Posterior vena cava (tissue), 2 donors: ENCODE measurements around the gene CHCT1. TPM values are rescaled to one million over a fixed set of nuclear protein-coding genes. Genes with fewer than 3 reads are reported as not detected.
"Not testable (repeated sequence)": the region's sequence is repeated elsewhere in the genome, so short reads cannot be mapped to it uniquely, and the experiment has no call there.

Experiments
- DNase-seq: peaks from one replicate; pipeline ENCODE4 v3.0.0-alpha.2; 2020; ENCODE audit warnings: low spot score
- intact Hi-C, 2 donors: fragments of 100-400 bp; cut with DNase I; formaldehyde crosslinking; loops; one replicate each; pipeline versions ENCODE4 v1.14.1 to v1.14.2; 2022 to 2023
- long read RNA-seq, 2 donors: library from polyadenylated mRNA; unstranded; transcript quantifications; one replicate each; pipeline ENCODE4 v2.0.0, GENCODE V29; 2020 to 2021
- total RNA-seq, 2 donors: library from RNA; stranded (reverse); fragmentation: NEBNext Ultra II Directional; extraction: Animal tissue kit (Norgen Biotek cat#: 25700); gene quantifications; one replicate each; pipeline ENCODE4 v1.2.1, GENCODE V29; 2021
- donor health status: DM: yes; HTN: yes; CAD: no.
- donor health status: DM: yes; HTN: yes; CAD: no.

The CHCT1 gene
- total RNA-seq = not detected
- long read RNA-seq, donor 1 = 0 reads
- long read RNA-seq, donor 2 = 0 reads

DNA sequence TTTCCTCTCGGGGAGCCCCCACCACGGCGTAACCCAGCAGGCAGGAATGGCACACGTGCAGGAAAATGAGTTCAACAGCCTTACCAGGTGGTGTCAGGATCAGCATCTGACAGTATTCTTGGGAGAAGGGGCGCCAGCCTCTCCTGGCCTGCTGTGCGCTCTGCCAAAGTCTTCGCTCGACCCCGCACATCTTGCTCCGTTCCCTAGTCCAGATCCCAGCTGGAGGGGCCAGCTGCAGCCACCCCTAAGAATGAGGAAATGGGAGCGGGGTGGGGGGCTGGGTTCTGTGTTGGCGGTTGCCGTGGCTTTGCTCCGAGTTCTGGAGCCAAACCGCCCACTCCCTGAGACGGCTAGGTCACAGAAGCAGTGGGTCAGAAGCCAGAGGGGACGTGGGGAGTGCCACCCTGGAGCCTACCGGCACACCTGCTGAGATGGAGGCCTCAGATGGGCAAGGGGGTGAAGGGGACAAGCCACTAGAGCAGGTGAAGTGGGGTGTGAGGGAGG lies at the start of gene CHCT1:
Gene CHCT1, plus strand, starts transcription at position 328 of the 504 bp plus-strand sequence. Its CDS starts 104 bp downstream, at position 432.
- intact Hi-C loops = no loop called here

DNA sequence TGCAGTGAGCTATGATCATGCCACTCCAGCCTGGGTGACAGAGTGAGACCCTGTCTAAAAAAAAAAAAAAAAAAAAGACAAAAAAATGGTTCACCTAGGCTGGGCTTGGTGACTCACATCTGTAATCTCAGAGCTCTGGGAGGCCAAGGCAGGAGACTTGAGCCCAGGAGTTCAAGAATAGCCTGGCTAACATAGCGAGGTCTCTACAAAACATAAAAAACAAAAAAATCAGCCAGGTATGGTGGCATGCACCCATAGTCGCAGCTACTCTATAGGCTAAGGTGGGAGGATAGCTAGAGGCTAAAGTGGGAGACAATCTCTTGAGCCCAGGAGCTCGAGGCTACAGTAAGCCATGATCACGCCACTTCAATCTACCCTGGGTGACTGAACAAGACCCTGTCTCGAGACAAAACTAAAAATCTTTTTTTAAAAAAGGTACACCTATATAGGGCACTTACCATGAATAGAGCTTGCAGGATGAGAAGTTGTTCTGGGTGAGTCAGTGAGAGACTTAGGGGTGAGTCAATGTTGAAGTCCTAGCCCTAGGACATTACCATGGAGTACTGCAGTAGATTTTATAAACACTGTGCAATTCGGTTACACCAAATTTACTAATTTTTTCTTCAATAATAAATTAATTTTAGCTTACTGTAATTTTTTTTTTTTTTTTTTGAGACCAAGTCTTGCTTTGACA lies 49.4 kb upstream of the CHCT1 start:
- intact Hi-C loops = no loop called here
- no peak for DNase-seq

More for the DNA sequence above, at the start of gene CHCT1:
- no peak for DNase-seq

DNA sequence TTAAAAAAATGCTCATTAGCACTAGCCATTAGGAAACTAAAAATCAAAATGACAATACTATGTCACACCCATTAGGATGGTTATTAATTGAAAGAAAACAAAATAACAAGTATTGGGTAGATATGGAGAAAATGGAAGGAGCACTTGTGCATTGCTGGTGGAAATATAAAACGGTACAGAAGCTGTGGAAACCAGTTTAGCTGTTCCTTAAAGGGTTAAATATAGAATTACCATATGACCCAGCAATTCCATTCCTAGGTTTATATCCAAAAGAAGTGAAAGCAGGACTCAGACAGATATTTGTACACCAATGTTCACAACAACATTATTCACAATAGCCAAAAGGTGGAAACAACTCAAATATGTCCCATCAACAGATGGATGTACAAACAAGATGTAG lies 44.1 kb upstream of the CHCT1 start:
- intact Hi-C loops, DNase-seq: not testable (repeated sequence)

DNA sequence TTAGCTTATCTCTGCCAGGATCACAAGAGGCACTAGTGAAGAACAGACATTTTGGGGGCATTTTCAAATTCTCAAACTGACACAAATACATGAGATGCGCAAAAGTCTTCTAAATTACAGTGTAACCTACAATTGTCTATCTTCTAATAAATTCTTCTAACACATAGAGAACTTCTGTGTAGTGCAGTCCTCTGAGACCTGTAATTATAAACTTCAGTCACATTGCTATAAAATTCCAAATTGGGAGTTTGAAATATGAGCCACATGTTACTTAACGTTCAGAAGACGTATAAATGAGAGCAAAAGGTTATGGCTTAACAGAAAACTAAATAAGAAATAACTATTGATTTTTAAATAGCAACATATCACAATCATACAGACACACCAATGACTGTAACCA lies 42.8 kb upstream of the CHCT1 start:
- intact Hi-C loops, DNase-seq: not testable (repeated sequence)

DNA sequence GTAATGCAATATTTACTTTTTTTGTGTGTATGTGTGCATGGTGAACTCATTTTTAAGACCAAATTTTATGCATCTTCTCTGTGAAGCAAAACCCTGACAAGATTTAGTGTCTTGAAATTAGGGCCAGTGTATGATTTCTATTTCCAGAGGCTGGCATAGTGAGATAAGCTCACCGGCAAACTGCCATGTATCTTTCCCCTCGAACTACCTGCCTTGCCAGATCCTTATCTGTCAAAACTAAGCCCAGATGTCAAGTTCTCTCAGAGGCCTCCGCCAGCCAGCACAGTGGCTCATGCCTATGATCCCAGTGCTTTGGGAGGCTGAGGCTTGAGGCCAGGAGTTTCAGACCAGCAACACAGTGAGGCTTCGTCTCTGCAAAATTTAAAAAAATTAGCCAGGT lies 40.3 kb upstream of the CHCT1 start:
- intact Hi-C loops = no loop called here
- DNase-seq = no peak

DNA sequence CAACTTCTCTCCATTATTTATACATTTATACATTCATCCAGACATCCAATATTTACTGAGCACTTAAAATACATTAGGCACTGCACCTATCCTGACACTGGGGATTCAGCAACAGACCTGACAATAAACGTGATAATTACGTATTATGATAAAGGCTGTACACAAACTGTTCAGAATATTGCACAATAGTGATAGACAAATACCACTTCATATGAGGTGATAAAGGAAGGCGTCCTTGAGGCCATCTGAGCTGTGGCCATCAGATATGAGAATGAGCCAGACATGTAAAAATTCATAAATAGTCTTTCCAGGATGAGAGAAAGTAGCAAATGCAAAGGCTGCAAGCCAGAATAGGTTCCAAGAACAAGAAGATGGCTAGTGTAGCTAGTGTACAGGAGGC lies 38.9 kb upstream of the CHCT1 start:
- intact Hi-C loops = no loop called here
- DNase-seq = no peak

DNA sequence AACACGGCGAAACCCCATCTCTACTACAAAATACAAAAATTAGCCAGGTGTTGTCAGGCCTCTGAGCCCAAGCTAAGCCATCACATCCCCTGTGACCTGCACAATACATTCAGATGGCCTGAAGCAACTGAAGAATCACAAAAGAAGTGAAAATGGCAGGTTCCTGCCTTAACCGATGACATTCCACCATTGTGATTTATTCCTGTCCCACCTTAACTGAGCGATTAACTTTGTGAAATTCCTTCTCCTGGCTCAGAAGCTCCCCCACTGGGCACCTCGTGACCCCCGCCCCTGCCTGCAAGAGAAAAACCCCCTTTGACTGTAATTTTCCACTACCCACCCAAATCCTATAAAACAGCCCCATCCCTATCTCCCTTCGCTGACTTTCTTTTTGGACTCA lies 37.4 kb upstream of the CHCT1 start:
- DNase-seq, intact Hi-C loops: not testable (repeated sequence)

DNA sequence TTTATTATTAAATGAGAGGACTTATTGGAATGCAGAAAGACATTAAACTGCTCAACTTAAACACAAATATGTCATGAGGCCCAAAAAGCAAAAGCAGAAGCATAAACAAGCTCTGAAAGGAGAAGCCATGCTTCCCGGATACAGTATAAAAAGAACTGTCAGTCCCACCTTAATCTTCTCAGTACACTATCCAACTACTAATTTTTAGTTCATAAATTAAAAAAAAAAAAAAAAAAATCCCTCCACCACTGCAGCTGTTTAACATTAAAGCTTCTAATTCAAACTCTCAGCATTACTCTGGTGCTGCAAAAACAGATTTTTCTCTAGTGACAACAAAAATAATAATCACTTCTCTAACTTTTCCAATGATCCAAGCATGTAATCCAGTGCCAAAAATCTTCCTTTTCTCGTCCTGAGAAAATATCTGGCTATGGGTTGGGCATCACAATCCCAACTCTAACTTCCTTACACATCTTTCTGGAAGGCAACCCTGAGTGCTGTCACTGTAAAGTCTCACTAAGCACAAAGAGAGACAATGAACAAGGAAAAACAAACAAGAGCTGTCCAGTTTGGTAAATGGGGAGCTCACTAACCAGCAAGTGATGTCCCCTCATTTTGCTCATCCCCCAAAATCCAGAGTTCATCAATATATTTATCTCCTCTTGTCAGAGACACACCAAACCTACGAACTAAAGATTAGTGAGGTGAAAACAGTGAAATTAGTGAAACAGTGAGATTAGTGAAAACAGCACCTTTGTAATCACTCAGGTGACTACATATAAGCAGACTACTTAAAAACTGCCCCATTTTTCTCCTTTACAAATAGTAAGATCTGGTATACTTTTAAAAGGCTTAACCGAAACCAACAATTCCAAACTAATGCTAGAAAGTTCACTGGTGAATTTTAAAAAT lies 35.9 kb upstream of the CHCT1 start:
- intact Hi-C loops = no loop called here
- no peak for DNase-seq

DNA sequence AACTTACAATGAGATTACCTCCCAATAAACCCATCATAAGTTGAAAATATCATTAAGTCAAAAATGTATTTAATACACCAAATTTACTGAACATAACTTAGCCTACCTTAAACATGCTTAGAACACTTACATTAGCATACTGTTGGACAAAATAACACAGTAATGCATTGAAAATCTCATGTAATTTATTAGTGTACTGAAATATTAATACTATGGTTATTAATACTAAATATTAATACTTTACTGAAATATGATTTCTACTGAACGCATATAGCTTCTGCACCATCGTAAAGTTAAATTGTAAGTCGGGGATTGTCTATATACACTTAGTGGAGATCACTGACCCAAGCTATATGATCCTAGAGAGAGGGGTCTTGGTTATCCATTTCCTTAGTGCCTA lies 34.6 kb upstream of the CHCT1 start:
- no peak for DNase-seq
- intact Hi-C loops = no loop called here

DNA sequence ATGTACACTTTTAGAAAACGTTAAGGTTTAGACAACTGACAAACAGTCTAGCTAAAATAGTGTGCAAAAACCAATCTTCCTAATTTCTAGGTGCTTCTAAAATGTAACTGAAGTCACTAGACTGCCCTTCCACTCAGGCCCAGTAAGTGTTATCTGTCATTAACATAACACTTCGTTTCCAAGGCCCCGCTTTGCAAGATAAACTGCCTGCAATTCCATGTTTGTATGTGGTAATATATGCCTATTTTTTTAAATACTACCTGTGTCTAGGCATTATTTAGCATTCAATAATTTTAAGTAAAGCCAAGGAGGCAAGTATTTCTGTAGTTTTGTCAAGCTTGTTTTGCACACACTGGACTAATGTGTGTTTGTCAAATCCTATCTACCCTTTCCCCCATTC lies 33.5 kb upstream of the CHCT1 start:
- DNase-seq = no peak
- intact Hi-C loops = no loop called here

DNA sequence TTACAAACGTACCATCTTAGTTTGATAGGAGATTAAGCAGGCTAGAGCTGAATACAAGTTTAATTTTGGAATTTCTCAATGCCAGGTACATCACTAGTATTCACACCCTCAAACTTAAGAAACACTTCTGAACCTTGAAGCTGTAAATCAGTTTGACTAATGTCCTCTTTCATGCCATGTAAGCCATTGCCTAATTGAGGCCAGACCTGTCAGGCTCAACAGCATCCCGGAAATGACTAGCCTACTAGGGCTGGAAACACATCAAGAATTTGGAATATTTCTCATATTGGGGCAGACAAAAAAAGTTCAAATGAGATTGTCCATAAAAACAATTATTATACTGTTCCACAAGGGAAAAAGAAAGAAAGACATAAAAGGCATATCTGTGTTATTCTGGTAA lies 32.1 kb upstream of the CHCT1 start:
- intact Hi-C loops = no loop called here
- no peak for DNase-seq

DNA sequence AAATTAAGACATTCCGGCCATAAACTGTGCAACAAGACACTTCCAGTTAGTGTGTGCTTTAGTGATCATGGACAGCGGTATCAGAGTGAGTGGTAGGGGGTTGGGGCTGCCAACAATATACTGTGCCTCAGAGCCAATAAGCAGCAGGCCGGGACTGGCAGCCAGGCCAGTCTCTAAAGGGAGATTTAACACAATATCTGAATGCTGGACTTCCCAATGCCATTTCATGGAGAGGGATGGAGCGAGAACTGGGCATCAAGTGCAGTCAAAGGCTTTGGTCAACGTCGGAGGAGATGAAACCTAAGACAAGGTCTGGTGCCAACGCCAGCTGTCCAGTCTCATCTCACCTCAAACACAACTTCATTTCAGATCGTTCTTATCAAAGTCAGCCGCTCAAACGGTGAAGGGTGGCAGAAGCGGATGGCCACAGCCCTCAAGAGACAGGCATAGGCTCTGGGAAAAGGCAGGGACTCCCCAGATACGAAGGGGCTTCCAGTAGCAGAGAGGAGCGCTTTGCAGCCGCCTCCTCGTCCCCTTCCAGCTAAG lies 31.3 kb upstream of the CHCT1 start:
- intact Hi-C loops = no loop called here
- DNase-seq = peak; percentile 59

DNA sequence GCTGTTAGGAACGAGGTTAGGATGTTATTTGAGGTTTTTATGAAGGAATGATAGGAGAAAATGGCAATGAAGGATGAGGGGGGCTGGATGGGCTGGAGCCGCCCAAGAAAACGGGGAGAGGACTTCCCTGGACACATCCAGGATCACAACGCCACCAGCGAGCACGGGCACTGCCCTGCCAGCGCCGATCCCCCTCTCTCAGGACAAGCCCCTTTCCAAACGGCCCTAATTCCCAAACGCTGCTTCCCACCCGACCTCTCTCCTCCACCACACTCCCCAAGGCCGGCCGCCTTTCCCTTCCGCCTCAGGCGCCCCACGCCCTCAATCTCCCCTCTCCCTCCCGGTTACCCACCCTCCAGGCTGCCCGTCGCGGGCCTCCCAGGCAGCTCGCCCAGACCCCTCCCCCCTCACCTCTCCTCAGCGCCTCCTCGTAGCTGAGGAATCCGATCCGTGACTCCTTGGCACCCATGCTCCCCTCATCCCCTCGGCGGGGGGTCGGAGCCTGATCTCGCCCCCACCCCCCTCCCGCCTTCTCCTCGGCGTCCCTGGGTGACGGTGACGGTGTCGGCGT lies 30.7 kb upstream of the CHCT1 start:
- intact Hi-C loops = no loop called here
- no peak for DNase-seq

DNA sequence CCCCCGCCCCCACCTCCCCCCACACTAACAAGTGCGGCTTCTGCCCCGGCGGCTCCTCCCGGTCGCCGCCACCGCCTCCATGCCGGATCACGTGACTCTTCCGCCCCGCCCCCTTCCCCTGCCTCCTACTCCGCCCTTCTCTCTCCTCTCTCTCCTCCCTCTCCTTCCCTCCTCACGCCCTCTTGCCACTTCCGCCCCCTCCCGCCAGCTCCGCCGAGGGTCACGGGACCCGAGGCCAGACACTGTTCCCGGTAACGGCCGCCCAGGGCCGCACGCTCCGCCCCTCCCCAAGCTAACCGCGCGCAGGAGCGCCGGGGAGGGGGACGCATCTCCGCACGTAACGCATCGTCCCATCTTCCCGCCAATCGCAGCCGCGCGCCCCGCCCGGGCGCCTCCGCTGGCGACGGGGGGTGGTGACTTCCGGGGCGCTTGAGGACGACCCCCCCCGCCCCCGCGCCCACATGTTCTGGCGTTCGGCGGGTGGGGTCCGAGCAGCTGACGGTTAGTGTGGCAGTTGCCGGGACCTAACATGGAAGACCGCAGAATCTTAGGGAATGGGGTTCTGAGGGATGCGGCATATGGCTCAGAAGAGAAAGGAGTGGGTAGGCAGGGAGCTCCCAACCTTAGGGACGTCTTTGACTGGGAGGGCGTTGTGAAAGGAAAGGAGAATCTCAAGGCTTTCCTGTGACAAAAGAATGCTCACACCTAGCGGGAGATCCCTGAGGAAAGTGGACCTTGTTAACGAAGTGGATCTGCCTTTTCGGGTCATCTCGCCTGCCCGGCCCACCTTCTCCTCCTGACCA lies 30.0 kb upstream of the CHCT1 start, which contains the start of gene USP32:
Gene USP32, minus strand, starts transcription at position 92 of the 803 bp plus-strand sequence. CDS start 194 bp downstream, outside the sequence.
- intact Hi-C loops = no loop called here
- DNase-seq = peak; percentile 100

DNA sequence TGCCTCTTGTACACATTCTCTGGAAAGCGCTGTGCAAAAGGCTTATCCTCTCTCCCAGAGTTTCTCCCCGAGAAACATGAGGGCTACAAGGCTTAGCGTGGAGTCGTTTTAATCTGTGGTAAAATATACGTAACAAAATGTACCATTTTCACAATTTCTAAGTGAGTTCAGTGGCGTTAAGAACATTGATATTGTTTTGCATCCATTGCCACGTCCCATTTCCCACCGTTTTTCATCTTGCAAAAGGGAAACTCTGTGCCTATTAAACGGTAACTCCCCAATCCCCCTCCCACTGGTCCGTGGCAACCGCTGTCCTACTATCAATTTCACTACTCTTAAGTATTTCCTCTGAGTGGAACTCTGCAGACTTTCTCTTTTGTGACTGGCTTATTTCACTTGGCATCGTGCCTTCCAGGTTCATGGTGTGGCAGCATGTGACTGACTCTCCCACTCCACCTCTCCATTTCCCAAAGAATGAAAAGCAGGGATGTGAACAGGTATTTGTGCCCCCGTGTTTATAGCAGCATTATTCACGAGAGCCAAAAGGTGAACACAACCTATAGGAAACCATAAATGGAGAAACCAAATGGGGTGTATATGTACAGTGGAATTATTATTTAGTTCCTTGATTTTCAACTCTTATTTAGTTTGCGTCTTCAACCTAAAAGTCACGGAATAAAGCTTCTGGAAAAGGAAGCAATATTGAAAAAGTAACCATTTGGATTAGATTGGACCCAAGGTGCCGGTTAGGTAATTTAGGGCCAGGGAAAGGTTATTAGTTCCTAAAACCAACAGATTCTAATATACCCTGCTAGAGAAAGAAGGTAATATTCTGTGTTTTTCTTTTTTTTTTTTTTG lies 29.2 kb upstream of the CHCT1 start:
- no peak for DNase-seq
- intact Hi-C loops = no loop called here

DNA sequence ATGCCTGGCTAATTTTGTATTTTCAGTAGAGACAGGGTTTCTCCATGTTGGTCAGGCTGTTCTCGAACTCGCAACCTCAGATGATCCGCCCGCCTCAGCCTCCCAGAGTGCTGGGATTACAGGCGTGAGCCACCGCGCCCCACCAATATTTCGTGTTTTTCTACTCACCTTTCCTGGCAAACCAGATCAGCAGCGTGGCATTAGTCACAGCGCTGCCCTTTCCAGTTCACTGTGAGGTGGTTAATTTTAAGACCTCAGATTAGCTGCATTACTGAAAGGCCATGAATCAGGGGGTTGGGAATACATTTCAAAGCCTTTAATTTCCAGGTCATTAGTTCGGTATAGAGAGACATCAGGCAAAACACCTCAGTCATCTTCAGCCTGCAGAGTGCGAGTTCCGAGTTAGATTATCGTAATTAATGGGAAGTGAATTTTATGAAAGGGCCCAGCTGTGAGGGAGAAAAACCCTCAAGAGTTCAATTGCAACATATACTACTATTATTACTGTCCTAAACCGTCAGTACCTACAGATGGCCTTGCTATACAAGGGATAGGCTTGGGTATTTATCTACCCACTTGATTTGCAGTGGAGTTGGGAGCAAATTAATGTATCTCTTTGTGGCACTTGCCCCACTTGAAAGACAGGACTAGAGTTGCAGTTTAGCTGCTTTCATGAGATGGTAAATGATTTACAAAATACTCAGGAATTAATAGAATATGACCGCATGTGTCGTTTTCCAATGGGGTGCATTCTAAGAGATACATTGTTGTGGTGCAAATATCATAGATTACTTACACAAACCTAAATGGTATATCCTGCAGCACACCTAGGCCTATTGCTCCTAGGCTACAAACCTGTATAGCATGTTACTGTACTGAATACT lies 28.2 kb upstream of the CHCT1 start:
- intact Hi-C loops = no loop called here
- no peak for DNase-seq

DNA sequence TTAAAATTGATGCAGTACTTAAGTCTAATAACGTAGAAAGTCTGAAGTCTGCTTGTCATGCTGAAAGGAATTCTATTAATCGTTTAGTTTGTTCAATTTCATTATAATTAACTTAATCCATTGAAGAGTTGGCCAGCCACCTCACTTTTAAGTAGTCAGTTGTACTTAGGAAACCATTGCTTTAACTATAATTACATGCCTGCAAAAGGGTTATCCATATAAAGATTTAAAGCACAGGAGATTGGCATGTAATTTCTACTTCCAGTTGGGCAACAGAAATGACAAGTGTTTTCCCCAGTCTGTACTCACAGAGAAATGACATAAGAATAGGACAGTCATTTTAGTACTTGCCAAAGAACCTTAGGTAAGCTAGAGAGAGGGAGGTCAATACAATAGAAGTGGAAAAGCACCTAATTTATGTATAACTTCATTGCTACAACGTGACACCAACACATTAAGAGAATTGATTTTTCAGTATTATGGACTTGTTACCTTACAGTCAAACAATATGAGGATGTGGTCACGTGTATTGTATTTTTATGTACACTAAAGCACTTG lies 26.7 kb upstream of the CHCT1 start:
- DNase-seq = no peak
- intact Hi-C loops = no loop called here
